Body of pancreas (tissue), 4 donors: ENCODE measurements around the gene CRB1. TPM values are rescaled to one million over a fixed set of nuclear protein-coding genes. Genes with fewer than 3 reads are reported as not detected.

ENCODE experiments used
- ATAC-seq: fragments of 150-250 bp; one replicate; pipeline ENCODE4 v1.9.1; 2016
- DNase-seq, 4 donors: peaks; one replicate each; pipeline ENCODE4 v3.0.0-alpha.2; 2019
- H3K27ac ChIP-seq, 4 donors: fragments of 200-600 bp; sonication (generic); 1 replicate in 3 of 4; 2 replicates in 1 of 4; pipeline versions ENCODE4 v1.5.1 to v1.6.1; 2016 to 2019; ENCODE audit warnings: mild to moderate bottlenecking in 1 of 4, mixed read lengths in 1 of 4, moderate library complexity in 1 of 4
- H3K27me3 ChIP-seq, 2 donors: fragments of 200-600 bp; sonication (generic); one replicate each; pipeline ENCODE4 v1.6.0; 2016; ENCODE audit warnings: mild to moderate bottlenecking in 1 of 2
- H3K36me3 ChIP-seq, 2 donors: fragments of 200-600 bp; sonication (generic); replicated peaks in 1 of 2; 2 replicates each; pipeline ENCODE4 v1.5.1; 2016; ENCODE audit warnings: low read depth in 2 of 2; ENCODE audit not compliant: insufficient read depth in 1 of 2
- H3K4me1 ChIP-seq: fragments of 200-600 bp; sonication (generic); one replicate; pipeline ENCODE4 v1.6.0; 2016
- H3K4me3 ChIP-seq, 2 donors: fragments of 200-600 bp; sonication (generic); 1 replicate in 1 of 2; 2 replicates in 1 of 2; pipeline ENCODE4 v1.5.1; 2016 to 2019
- H3K9me3 ChIP-seq, 3 donors: fragments of 200-600 bp; sonication (generic); 1 replicate in 2 of 3; 2 replicates in 1 of 3; pipeline ENCODE4 v1.5.1; 2016
- CTCF ChIP-seq, 7 experiments: fragments of 450-650 bp in 4 of 7; fragments of 200-600 bp in 3 of 7; sonication (generic) in 3 of 7; IDR thresholded peaks; one replicate each; pipeline ENCODE4 v1.5.1; 2016 to 2019; ENCODE audit warnings: antibody characterized with exemption in 7 of 7
- POLR2A ChIP-seq, 3 donors: fragments of 450-650 bp; IDR thresholded peaks; one replicate each; pipeline ENCODE4 v1.6.1; 2016; ENCODE audit warnings: antibody characterized with exemption in 3 of 3, mild to moderate bottlenecking in 2 of 3
- WGBS, 2 donors: methylation state at CpG; one replicate each; pipeline ENCODE4 v1.1.5; 2017; 5-methylcytosine and 5-hydroxymethylcytosine counted together
- intact Hi-C: fragments of 100-400 bp; cut with DNase I; formaldehyde crosslinking; loops from one replicate; pipeline ENCODE4 v1.15.1; 2023
- total RNA-seq, 2 donors: library from RNA; depleted of rRNA; stranded (reverse); fragments of >200 nt; gene quantifications; one replicate each; pipeline ENCODE4 v1.1.0, GENCODE V29; 2016

Gene CRB1
- total RNA-seq, 2 donors from 2014 or later: 0.26 to 10.2 TPM

- Histone ChIP-seq H3K36me3 (no peaks in the 10 kb centered on the region), H3K27me3 (no peaks in the 10 kb centered on the region), H3K4me3 (no peak overlapping the region), H3K9me3 (no peaks in the 10 kb centered on the region), H3K4me1 (no peaks in the 10 kb centered on the region), H3K27ac (no peak overlapping the region)
- WGBS, 2 donors: 83 to 84% methylated on average over 2 of the region's 2 CpGs
- TF ChIP-seq CTCF (IDR thresholded peaks at IDR 0.05) (no peak), POLR2A (IDR thresholded peaks at IDR 0.05) (no peak)
- ATAC-seq (no peak), DNase-seq (no peak)
- intact Hi-C loops: no loop called here
Measured at GRCh38 chr1:197336571-197336970, 68.5 kb downstream of the CRB1 start.

GRCh38 chr1:197339106-197340060 lies 71.3 kb downstream of the CRB1 start:
- Histone ChIP-seq H3K9me3 (no peaks in the 10 kb centered on the region), H3K36me3 (no peaks in the 10 kb centered on the region), H3K4me1 (no peaks in the 10 kb centered on the region), H3K27ac (no peak overlapping the region), H3K27me3 (no peaks in the 10 kb centered on the region), H3K4me3 (no peak overlapping the region)
- intact Hi-C loops: no loop called here
- no peak for TF ChIP-seq POLR2A (IDR thresholded peaks at IDR 0.05)
- no peak for TF ChIP-seq CTCF (IDR thresholded peaks at IDR 0.05)
- 65 to 68% methylated on average over 9 of the region's 9 CpGs for WGBS, 2 donors
- ATAC-seq: no peak
- no peak for DNase-seq

- intact Hi-C loops: no loop called here
- H3K27ac ChIP-seq: no peak overlapping the region
- H3K4me3 ChIP-seq: no peak overlapping the region
- WGBS, 2 donors: 76 to 90% methylated on average over 1 of the region's 1 CpG
- no peaks in the 10 kb centered on the region for H3K36me3 ChIP-seq
- DNase-seq: no peak
- TF ChIP-seq POLR2A (IDR thresholded peaks at IDR 0.05) (no peak), CTCF (IDR thresholded peaks at IDR 0.05) (no peak)
- no peaks in the 10 kb centered on the region for H3K27me3 ChIP-seq
- ATAC-seq: no peak
- H3K4me1 ChIP-seq: no peaks in the 10 kb centered on the region
- H3K9me3 ChIP-seq: no peaks in the 10 kb centered on the region
Measured at GRCh38 chr1:197341626-197342025, 73.6 kb downstream of the CRB1 start.

GRCh38 chr1:197342044-197342565 lies 74.1 kb downstream of the CRB1 start:
- ATAC-seq: no peak
- H3K4me1 ChIP-seq: no peaks in the 10 kb centered on the region
- TF ChIP-seq CTCF (IDR thresholded peaks at IDR 0.05) (no peak), POLR2A (IDR thresholded peaks at IDR 0.05) (no peak)
- 62 to 74% methylated on average over 3 of the region's 3 CpGs for WGBS, 2 donors
- H3K36me3 ChIP-seq: no peaks in the 10 kb centered on the region
- intact Hi-C loops: no loop called here
- H3K9me3 ChIP-seq: no peaks in the 10 kb centered on the region
- H3K27me3 ChIP-seq: no peaks in the 10 kb centered on the region
- no peak overlapping the region for H3K27ac ChIP-seq
- no peak for DNase-seq
- no peak overlapping the region for H3K4me3 ChIP-seq
